Heart left ventricle (tissue), 13 donors: ENCODE measurements around the gene B4GALT1.

Experiments
- CTCF ChIP-seq, 12 donors: fragments of 200-600 bp; sonication (generic) in 4 of 12; IDR thresholded peaks; one replicate each; pipeline versions ENCODE4 v1.5.0 to v1.8.0; 2018 to 2022; ENCODE audit warnings: antibody characterized with exemption in 12 of 12, mild to moderate bottlenecking in 5 of 12
- POLR2A ChIP-seq, 2 donors: fragments of 450-650 bp; IDR thresholded peaks; one replicate each; pipeline ENCODE4 v1.6.1; 2017; ENCODE audit warnings: antibody characterized with exemption in 2 of 2, mild to moderate bottlenecking in 2 of 2, moderate library complexity in 2 of 2
- donor health status: ischemic (EF 13 %, LVEDD 7.1; RV severe dilation, severe dysfunction).
- donor health status: DM: no; HTN: yes; CAD: no.
- donor health status: DM: no; HTN: no; CAD: no.
- donor health status: ischemic (EF 25% LVEDD 6.9; RV normal size, moderate dysfunction).
- donor health status: ischemic (EF 25% LVEDD 5.7; RV mildly dilated, moderate dysfunction).
- donor health status: ischemic (EF 35%, LVEDD 5.7; RV mildly dilated, moderate dysfunction).
- donor health status: nonischemic (EF 11% LVEDD 7.7; RV severe dilation, severe dysfunction).
- donor health status: DM: yes; HTN: yes; CAD: no.
- donor health status: PGD.
- donor health status: ischemic (EF 29% LVEDD 5.4; RV normal size, mild dysfunction).
- donor health status: nonischemic (EF 23%, LVEDD 6.1; RV moderate dilation, normal function).

- TF ChIP-seq POLR2A (IDR thresholded peaks at IDR 0.05): no peak
- no peak for TF ChIP-seq CTCF (IDR thresholded peaks at IDR 0.05)
Measured at GRCh38 chr9:33108472-33108871, 58.7 kb downstream of the B4GALT1 start.
